Activated T-helper 17 cell treated with anti-CD3 and anti-CD28 coated beads, Interleukin-2, amount 50 U/mL, for 72 hours (primary cell): ENCODE results near the gene KDELR1. TPM values are rescaled to one million over a fixed set of nuclear protein-coding genes. Genes with fewer than 3 reads are reported as not detected.

Experiments used
- ATAC-seq: fragments of 150-1000 bp; cut with Tn5 transposase; replicated peaks from 2 replicates; pipeline ENCODE4 v1.10.0; 2021; ENCODE audit warnings: mild to moderate bottlenecking, moderate library complexity
- H3K27ac Mint-ChIP-seq: one replicate; pipeline ENCODE4 v1.8.0; 2022; ENCODE audit warnings: mixed read lengths
- H3K27me3 Mint-ChIP-seq: one replicate; pipeline ENCODE4 v1.8.0; 2022; ENCODE audit warnings: mixed read lengths
- H3K36me3 Mint-ChIP-seq: one replicate; pipeline ENCODE4 v1.8.0; 2022; ENCODE audit warnings: low read depth, mild to moderate bottlenecking, mixed read lengths
- H3K4me1 Mint-ChIP-seq: one replicate; pipeline ENCODE4 v1.8.0; 2022; ENCODE audit warnings: mixed read lengths
- H3K4me3 Mint-ChIP-seq: one replicate; pipeline ENCODE4 v1.8.0; 2022; ENCODE audit warnings: mild to moderate bottlenecking, mixed read lengths
- H3K9me3 Mint-ChIP-seq: one replicate; pipeline ENCODE4 v1.8.0; 2022; ENCODE audit warnings: mixed read lengths
- total RNA-seq, 2 donors: library from RNA; stranded (reverse); gene quantifications; one replicate each; pipeline ENCODE4 v1.2.3, GENCODE V29; 2022

KDELR1 gene
- total RNA-seq, 2 donors from 2014 or later, result 73.8 to 97.0 TPM

- no peak overlapping the region for H3K4me3 Mint-ChIP-seq
- no peaks in the 10 kb centered on the region for H3K9me3 Mint-ChIP-seq
- no peaks in the 10 kb centered on the region for H3K36me3 Mint-ChIP-seq
- H3K27ac Mint-ChIP-seq, result no peak overlapping the region
- no peaks in the 10 kb centered on the region for H3K4me1 Mint-ChIP-seq
- no peaks in the 10 kb centered on the region for H3K27me3 Mint-ChIP-seq
- no peak for ATAC-seq
Observed at GRCh38 chr19:48371367-48371766, 20.0 kb downstream of the KDELR1 start.

- no peaks in the 10 kb centered on the region for H3K4me1 Mint-ChIP-seq
Observed at GRCh38 chr19:48370955-48371354, 20.4 kb downstream of the KDELR1 start.

DNA sequence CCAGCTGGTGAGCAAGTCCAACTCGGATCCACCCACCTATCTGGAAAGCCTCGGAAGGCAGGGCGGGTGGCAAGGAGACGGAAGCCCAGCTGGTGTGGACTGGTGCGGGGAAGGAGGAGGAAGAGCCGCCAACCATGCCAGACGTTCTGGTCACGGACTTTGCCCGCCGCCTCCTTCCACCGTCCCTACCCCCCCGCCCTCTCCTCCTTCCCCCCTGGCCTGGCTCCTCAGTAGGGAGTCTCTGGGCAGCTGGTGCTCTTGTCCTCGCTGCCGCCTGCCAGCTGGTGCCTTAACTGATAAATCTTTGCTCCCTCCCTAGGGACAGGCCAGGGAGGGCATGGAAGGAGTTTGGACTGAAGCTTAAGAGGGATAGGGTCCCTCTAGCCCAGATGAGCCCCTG is 22.4 kb downstream of the KDELR1 start:
- ATAC-seq, result no peak
- H3K36me3 Mint-ChIP-seq, result peaks cover 3% of the 10 kb centered on the region
- no peak overlapping the region for H3K27ac Mint-ChIP-seq
- H3K4me1 Mint-ChIP-seq, result no peaks in the 10 kb centered on the region
- no peaks in the 10 kb centered on the region for H3K9me3 Mint-ChIP-seq
- no peaks in the 10 kb centered on the region for H3K27me3 Mint-ChIP-seq
- H3K4me3 Mint-ChIP-seq, result no peak overlapping the region

More at GRCh38 chr19:48370955-48371354, 20.4 kb downstream of the KDELR1 start:
- Mint-ChIP-seq H3K27ac (peak overlapping the region; percentile 13), H3K4me3 (no peak overlapping the region), H3K9me3 (no peaks in the 10 kb centered on the region), H3K36me3 (no peaks in the 10 kb centered on the region), H3K27me3 (no peaks in the 10 kb centered on the region)
- ATAC-seq, result no peak

DNA sequence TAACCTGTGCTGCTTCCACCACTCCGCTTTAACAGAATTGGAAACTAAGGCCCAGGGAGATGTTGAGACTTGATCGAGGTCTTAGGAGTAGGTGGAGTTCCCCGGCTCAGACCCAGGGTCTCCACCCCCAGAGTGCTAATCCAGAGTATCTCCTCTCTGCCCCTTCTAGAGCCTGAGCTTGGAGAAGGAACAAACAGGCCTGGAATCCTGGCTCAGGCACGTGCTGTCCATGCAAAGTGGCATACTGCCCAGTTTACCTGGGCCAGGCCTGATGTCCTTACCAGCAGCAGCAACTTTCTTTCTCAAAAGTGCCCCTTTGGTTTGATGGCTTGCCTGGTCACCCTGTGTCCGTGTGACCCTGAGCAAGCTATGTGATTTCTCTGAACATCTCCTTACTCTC is 23.5 kb downstream of the KDELR1 start:
- Mint-ChIP-seq H3K36me3 (peaks cover 7% of the 10 kb centered on the region), H3K27me3 (no peaks in the 10 kb centered on the region), H3K4me3 (no peak overlapping the region), H3K27ac (no peak overlapping the region), H3K9me3 (no peaks in the 10 kb centered on the region), H3K4me1 (no peaks in the 10 kb centered on the region)
- ATAC-seq, result no peak

- Mint-ChIP-seq H3K27me3 (no peaks in the 10 kb centered on the region), H3K4me3 (no peak overlapping the region), H3K36me3 (peaks cover 12% of the 10 kb centered on the region)
Observed at GRCh38 chr19:48365602-48366001, 25.7 kb downstream of the KDELR1 start.

GRCh38 chr19:48364598-48365348 is 26.6 kb downstream of the KDELR1 start:
- H3K4me3 Mint-ChIP-seq, result peak overlapping the region; percentile 93
- H3K27me3 Mint-ChIP-seq, result no peaks in the 10 kb centered on the region
- no peaks in the 10 kb centered on the region for H3K9me3 Mint-ChIP-seq
- no peaks in the 10 kb centered on the region for H3K4me1 Mint-ChIP-seq
- peak overlapping the region; percentile 97 for H3K27ac Mint-ChIP-seq
- no peak for ATAC-seq
- peaks cover 12% of the 10 kb centered on the region for H3K36me3 Mint-ChIP-seq

More at GRCh38 chr19:48365602-48366001, 25.7 kb downstream of the KDELR1 start:
- H3K27ac Mint-ChIP-seq, result no peak overlapping the region
- no peaks in the 10 kb centered on the region for H3K4me1 Mint-ChIP-seq
- ATAC-seq, result no peak
- no peaks in the 10 kb centered on the region for H3K9me3 Mint-ChIP-seq

GRCh38 chr19:48363810-48364597 is 27.3 kb downstream of the KDELR1 start, which contains the start of the genes SYNGR4 and TMEM143:
TSS of gene SYNGR4 (plus strand) at chr19:48364367. CDS start at chr19:48365843, 1,476 bp downstream.
TSS of gene TMEM143 (minus strand) at chr19:48363940. CDS start at chr19:48363920, 20 bp downstream.
- Mint-ChIP-seq H3K27ac (peak within 1 kb of the TSS; percentile 97), H3K4me3 (peak within 1 kb of the TSS; percentile 93), H3K4me1 (no peaks in the 10 kb centered on the region), H3K36me3 (peaks cover 15% of the 10 kb centered on the region), H3K9me3 (no peaks in the 10 kb centered on the region), H3K27me3 (no peaks in the 10 kb centered on the region)
- peak; percentile 88 for ATAC-seq

- H3K27ac Mint-ChIP-seq, result peak overlapping the region; percentile 97
- H3K4me1 Mint-ChIP-seq, result no peaks in the 10 kb centered on the region
- peaks cover 21% of the 10 kb centered on the region for H3K36me3 Mint-ChIP-seq
- peak; percentile 13 for ATAC-seq
- no peaks in the 10 kb centered on the region for H3K27me3 Mint-ChIP-seq
- peak overlapping the region; percentile 93 for H3K4me3 Mint-ChIP-seq
- no peaks in the 10 kb centered on the region for H3K9me3 Mint-ChIP-seq
Observed at GRCh38 chr19:48363500-48363809, 27.9 kb downstream of the KDELR1 start.

GRCh38 chr19:48362716-48363499 is 28.4 kb downstream of the KDELR1 start:
- Mint-ChIP-seq H3K27ac (peak overlapping the region; percentile 97), H3K4me1 (no peaks in the 10 kb centered on the region), H3K36me3 (peaks cover 24% of the 10 kb centered on the region), H3K27me3 (no peaks in the 10 kb centered on the region), H3K9me3 (no peaks in the 10 kb centered on the region), H3K4me3 (peak overlapping the region; percentile 93)
- peak; percentile 79 for ATAC-seq

GRCh38 chr19:48361912-48362311 is 29.4 kb downstream of the KDELR1 start:
- Mint-ChIP-seq H3K27ac (no peak overlapping the region), H3K9me3 (no peaks in the 10 kb centered on the region), H3K27me3 (no peaks in the 10 kb centered on the region), H3K4me3 (peak overlapping the region; percentile 93), H3K4me1 (no peaks in the 10 kb centered on the region), H3K36me3 (peaks cover 24% of the 10 kb centered on the region)
- no peak for ATAC-seq

- Mint-ChIP-seq H3K9me3 (no peaks in the 10 kb centered on the region), H3K27me3 (no peaks in the 10 kb centered on the region), H3K27ac (no peak overlapping the region), H3K4me1 (no peaks in the 10 kb centered on the region), H3K36me3 (peaks cover 22% of the 10 kb centered on the region), H3K4me3 (no peak overlapping the region)
- no peak for ATAC-seq
Observed at GRCh38 chr19:48359123-48359522, 32.2 kb downstream of the KDELR1 start.

- H3K9me3 Mint-ChIP-seq, result no peaks in the 10 kb centered on the region
- no peak for ATAC-seq
- peaks cover 12% of the 10 kb centered on the region for H3K36me3 Mint-ChIP-seq
- H3K27ac Mint-ChIP-seq, result no peak overlapping the region
- no peaks in the 10 kb centered on the region for H3K27me3 Mint-ChIP-seq
- no peak overlapping the region for H3K4me3 Mint-ChIP-seq
- H3K4me1 Mint-ChIP-seq, result peaks cover 8% of the 10 kb centered on the region
Observed at GRCh38 chr19:48355365-48355954, 35.9 kb downstream of the KDELR1 start.

- H3K36me3 Mint-ChIP-seq, result peaks cover 12% of the 10 kb centered on the region
- H3K27me3 Mint-ChIP-seq, result no peaks in the 10 kb centered on the region
- H3K27ac Mint-ChIP-seq, result no peak overlapping the region
- peaks cover 8% of the 10 kb centered on the region for H3K4me1 Mint-ChIP-seq
- no peak for ATAC-seq
- H3K9me3 Mint-ChIP-seq, result no peaks in the 10 kb centered on the region
- no peak overlapping the region for H3K4me3 Mint-ChIP-seq
Observed at GRCh38 chr19:48354332-48354992, 36.9 kb downstream of the KDELR1 start.

DNA sequence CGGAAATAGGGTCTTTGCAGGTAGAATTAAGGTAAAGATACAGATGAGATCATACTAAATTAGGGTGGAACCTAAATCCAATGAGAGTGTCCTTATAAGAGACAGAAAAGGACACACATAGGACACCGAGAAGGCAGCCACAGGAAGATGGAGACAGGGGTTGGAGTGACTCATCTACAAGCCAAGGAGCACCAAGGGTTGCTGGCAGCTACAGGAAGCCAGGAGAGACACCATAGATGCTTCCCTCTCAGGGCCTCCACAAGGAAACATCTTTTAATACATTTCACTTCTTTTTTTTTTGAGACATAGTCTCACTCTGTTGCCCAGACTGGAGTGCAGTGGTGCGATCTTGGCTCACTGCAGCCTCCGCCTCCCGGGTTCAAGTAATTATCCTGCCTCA is 37.7 kb downstream of the KDELR1 start:
- Mint-ChIP-seq H3K4me1 (peaks cover 8% of the 10 kb centered on the region), H3K4me3 (no peak overlapping the region), H3K36me3 (peaks cover 5% of the 10 kb centered on the region), H3K27me3 (no peaks in the 10 kb centered on the region), H3K27ac (no peak overlapping the region), H3K9me3 (no peaks in the 10 kb centered on the region)
- ATAC-seq, result no peak
